Islet precursor cell (in vitro differentiated cells): ENCODE results near the gene WIPI1.
A peak's percentile ranks its signal among the peaks of the same experiment; 100 is the strongest.
"Not testable (repeated sequence)": the region's sequence is repeated elsewhere in the genome, so short reads cannot be mapped to it uniquely, and the experiment has no call there.

Source experiments
- DNase-seq: peaks from one replicate; pipeline ENCODE4 v3.0.0-alpha.2; 2018

Gene WIPI1

GRCh38 chr17:68457168-68457538, at the start of gene WIPI1:
TSS of gene WIPI1 (minus strand) at chr17:68457496. CDS start at chr17:68457421, 75 bp downstream.
- no peak for DNase-seq

- DNase-seq: no peak
Measured at GRCh38 chr17:68505951-68506350, 48.7 kb upstream of the WIPI1 start.

- DNase-seq: no peak
Measured at GRCh38 chr17:68501074-68501473, 43.8 kb upstream of the WIPI1 start.

GRCh38 chr17:68499587-68499986, 42.3 kb upstream of the WIPI1 start:
- no peak for DNase-seq

GRCh38 chr17:68498479-68499326, 41.4 kb upstream of the WIPI1 start:
- DNase-seq: no peak

GRCh38 chr17:68497885-68498319, 40.6 kb upstream of the WIPI1 start:
- no peak for DNase-seq

- no peak for DNase-seq
Measured at GRCh38 chr17:68495081-68495480, 37.8 kb upstream of the WIPI1 start.

- not testable (repeated sequence) for DNase-seq
Measured at GRCh38 chr17:68492394-68493054, 35.2 kb upstream of the WIPI1 start.

GRCh38 chr17:68491381-68492231, 34.3 kb upstream of the WIPI1 start:
- no peak for DNase-seq

- DNase-seq: no peak
Measured at GRCh38 chr17:68489919-68490318, 32.6 kb upstream of the WIPI1 start.

- DNase-seq: no peak
Measured at GRCh38 chr17:68484458-68484857, 27.2 kb upstream of the WIPI1 start.

- no peak for DNase-seq
Measured at GRCh38 chr17:68482576-68483041, 25.3 kb upstream of the WIPI1 start.

GRCh38 chr17:68480885-68481284, 23.6 kb upstream of the WIPI1 start:
- no peak for DNase-seq

- DNase-seq: no peak
Measured at GRCh38 chr17:68470961-68471360, 13.7 kb upstream of the WIPI1 start.

GRCh38 chr17:68468788-68469187, 11.5 kb upstream of the WIPI1 start:
- DNase-seq: peak; percentile 89

GRCh38 chr17:68468334-68468733, 11.0 kb upstream of the WIPI1 start:
- DNase-seq: no peak

GRCh38 chr17:68463211-68464019, 6.1 kb upstream of the WIPI1 start:
- DNase-seq: no peak

- peak; percentile 87 for DNase-seq
Measured at GRCh38 chr17:68462381-68463210, 5.3 kb upstream of the WIPI1 start.

- DNase-seq: no peak
Measured at GRCh38 chr17:68461589-68461988, 4.3 kb upstream of the WIPI1 start.

GRCh38 chr17:68461122-68461539, 3.8 kb upstream of the WIPI1 start:
- DNase-seq: no peak

GRCh38 chr17:68460715-68461114, 3.4 kb upstream of the WIPI1 start:
- no peak for DNase-seq
